Measurements from ENCODE around the gene ATP4B.

ATP4B gene

DNA sequence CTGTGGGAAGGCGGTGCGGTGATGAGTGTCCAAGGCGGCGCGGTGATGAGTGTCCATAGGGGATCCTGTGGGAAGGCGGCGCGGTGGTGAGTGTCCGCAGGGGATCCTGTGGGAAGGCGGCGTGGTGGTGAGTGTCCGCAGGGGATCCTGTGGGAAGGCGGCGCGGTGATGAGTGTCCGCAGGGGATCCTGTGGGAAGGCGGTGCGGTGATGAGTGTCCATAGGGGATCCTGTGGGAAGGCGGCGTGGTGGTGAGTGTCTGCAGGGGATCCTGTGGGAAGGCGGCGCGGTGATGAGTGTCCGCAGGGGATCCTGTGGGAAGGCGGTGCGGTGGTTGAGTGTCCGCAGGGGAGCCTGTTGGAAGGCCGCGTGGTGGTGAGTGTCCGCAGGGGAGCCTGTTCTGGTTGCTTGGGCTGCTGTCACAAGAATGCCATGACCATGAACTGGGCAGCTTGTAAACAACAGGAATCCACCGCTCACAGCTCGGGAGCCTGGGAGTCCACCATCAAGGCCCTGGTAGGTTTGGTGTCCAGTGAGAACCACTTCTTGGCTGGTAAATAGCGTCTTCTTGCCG lies 52.0 kb downstream of the ATP4B start:
- peaks cover 42% of the 10 kb centered on the region for H3K36me3 Mint-ChIP-seq (ENCODE audit: low read depth)
- no peak overlapping the region for H3K4me3 Mint-ChIP-seq
- no peaks in the 10 kb centered on the region for H3K27me3 Mint-ChIP-seq (ENCODE audit: low read depth)
- TF ChIP-seq, protein P1, sequence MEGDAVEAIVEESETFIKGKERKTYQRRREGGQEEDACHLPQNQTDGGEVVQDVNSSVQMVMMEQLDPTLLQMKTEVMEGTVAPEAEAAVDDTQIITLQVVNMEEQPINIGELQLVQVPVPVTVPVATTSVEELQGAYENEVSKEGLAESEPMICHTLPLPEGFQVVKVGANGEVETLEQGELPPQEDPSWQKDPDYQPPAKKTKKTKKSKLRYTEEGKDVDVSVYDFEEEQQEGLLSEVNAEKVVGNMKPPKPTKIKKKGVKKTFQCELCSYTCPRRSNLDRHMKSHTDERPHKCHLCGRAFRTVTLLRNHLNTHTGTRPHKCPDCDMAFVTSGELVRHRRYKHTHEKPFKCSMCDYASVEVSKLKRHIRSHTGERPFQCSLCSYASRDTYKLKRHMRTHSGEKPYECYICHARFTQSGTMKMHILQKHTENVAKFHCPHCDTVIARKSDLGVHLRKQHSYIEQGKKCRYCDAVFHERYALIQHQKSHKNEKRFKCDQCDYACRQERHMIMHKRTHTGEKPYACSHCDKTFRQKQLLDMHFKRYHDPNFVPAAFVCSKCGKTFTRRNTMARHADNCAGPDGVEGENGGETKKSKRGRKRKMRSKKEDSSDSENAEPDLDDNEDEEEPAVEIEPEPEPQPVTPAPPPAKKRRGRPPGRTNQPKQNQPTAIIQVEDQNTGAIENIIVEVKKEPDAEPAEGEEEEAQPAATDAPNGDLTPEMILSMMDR (IDR thresholded peaks at IDR 0.05; ENCODE audit: unreplicated experiment in 3 of 3), result no peak
- H3K4me1 Mint-ChIP-seq, result no peaks in the 10 kb centered on the region
- no peaks in the 10 kb centered on the region for H3K9me3 Mint-ChIP-seq
- H3K27ac Mint-ChIP-seq, result no peak overlapping the region

DNA sequence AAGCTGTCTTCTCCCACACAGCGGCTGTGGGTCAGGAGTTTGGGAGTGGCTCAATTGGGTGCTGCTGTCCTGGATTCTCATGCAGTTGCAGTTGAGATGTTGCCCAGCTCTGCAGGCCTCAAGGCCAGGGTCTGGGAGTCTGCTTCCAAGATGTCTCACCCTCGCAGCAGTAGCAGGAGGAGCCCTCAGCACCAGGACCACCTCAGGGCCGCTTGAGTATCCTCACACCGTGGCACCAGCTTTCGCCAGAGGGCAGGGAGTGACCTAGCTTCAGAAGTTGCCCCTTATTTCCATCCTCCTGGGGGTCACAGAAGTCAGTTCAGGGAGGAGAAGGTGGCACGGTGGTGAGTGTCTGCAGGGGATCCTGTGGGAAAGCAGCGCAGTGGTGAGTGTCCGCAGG lies 52.5 kb downstream of the ATP4B start:
- TF ChIP-seq, protein P1 (IDR thresholded peaks at IDR 0.05; ENCODE audit: unreplicated experiment in 3 of 3), result no peak
- no peaks in the 10 kb centered on the region for H3K27me3 Mint-ChIP-seq (ENCODE audit: low read depth)
- H3K4me3 Mint-ChIP-seq, result no peak overlapping the region
- H3K36me3 Mint-ChIP-seq (ENCODE audit: low read depth), result peaks cover 40% of the 10 kb centered on the region
- no peaks in the 10 kb centered on the region for H3K4me1 Mint-ChIP-seq
- no peak overlapping the region for H3K27ac Mint-ChIP-seq
- H3K9me3 Mint-ChIP-seq, result no peaks in the 10 kb centered on the region

DNA sequence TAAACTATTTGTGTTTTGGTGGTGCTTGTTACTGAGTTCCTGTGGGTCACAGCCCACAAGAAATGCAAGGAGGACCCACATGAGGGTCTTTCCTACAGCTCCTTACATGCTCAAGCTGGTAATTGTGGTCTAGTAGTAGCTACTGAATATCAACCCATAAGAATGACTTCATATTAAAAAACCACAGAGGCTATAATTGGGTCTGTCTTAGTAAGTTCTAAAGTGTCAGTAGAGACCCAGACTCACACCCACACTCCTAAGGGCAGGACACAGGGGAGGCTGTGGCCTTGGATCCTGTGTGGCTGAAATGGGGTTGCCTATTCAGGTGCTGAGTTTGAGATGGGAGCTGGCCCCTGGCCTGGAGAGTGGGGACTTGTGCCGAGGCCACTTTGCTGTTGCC lies 53.8 kb downstream of the ATP4B start:
- Mint-ChIP-seq H3K27ac (no peak overlapping the region), H3K4me1 (no peaks in the 10 kb centered on the region), H3K9me3 (peaks cover 4% of the 10 kb centered on the region), H3K4me3 (no peak overlapping the region), H3K27me3 (ENCODE audit: low read depth) (no peaks in the 10 kb centered on the region), H3K36me3 (ENCODE audit: low read depth) (peaks cover 50% of the 10 kb centered on the region)
- TF ChIP-seq, protein P1 (IDR thresholded peaks at IDR 0.05; ENCODE audit: unreplicated experiment in 3 of 3), result no peak

DNA sequence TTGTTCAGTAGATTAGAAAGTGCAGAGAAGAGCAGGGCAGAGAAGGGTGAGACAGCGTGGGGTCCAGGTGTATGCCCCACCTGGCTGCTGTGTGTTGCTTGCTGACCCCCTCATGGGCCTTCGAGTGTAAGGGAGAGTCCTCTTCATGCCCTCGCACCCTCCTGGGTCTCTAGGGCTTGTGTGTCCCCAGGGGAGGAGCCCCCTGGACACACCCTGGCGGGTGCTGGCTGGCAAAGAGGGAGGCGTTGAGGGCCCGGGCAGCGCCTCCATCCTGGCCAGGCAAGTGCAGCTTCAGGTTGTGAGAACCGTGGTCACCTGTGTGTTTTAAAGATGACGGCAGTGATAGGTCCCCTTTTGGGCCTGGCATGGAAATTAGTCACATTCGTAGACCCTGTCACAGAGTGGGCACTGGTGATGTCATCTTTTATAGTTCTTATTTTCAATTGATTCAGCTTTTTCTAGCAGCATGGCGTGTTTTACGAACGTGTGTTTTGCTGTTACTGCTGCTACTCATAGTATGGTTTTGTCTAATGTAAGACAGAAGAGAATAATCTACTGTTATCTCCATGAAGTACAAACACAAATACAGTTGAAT lies 54.8 kb downstream of the ATP4B start:
- Mint-ChIP-seq H3K4me3 (no peak overlapping the region), H3K27me3 (ENCODE audit: low read depth) (no peaks in the 10 kb centered on the region), H3K36me3 (ENCODE audit: low read depth) (peaks cover 54% of the 10 kb centered on the region), H3K27ac (no peak overlapping the region), H3K4me1 (no peaks in the 10 kb centered on the region), H3K9me3 (peaks cover 9% of the 10 kb centered on the region)
- TF ChIP-seq, protein P1 (IDR thresholded peaks at IDR 0.05; ENCODE audit: unreplicated experiment in 3 of 3), result no peak

DNA sequence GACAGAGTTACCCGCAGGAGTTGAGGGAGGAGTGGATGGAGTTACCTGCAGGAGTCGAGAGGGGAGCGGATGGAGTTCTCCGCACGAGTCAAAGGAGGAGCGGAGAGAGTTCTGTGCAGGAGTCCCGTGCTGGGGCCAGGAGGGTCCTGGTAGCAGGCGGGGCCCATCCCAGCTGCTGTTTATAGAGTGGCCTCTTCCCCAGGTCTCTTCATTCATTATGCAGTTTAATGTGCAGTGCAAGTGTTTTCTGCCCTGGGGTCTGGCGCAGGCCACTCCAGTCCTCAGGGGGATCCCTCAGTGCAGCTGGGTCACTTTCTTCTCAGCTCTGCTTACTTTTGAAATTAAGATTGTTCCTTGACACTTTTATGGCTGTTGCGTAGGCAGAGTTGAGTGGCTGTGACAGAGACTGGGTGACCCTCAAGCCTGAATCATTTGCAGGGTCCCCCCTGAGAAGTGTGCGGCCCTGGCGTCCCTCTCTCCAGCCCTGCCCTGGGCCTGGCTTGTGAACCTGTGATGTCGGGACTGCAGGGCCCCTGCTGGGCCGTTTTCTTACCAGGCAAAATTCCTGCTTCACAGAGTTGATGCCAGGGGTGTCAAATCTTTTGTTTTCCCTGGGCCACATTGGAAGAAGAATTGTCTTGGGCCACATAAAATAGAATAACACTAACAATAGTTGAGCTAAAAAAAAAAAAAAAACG lies 55.6 kb downstream of the ATP4B start:
- Mint-ChIP-seq H3K27ac (no peak overlapping the region), H3K36me3 (ENCODE audit: low read depth) (peaks cover 62% of the 10 kb centered on the region), H3K9me3 (peaks cover 9% of the 10 kb centered on the region), H3K27me3 (ENCODE audit: low read depth) (no peaks in the 10 kb centered on the region), H3K4me1 (no peaks in the 10 kb centered on the region), H3K4me3 (no peak overlapping the region)
- TF ChIP-seq, protein P1 (IDR thresholded peaks at IDR 0.05; ENCODE audit: unreplicated experiment in 3 of 3), result no peak

Data from nephron (organoid).